Hematopoietic multipotent progenitor cell treated with erythropoietin and hydrocortisone succinate and interleukin-3 and kit ligand, for 17 days (in vitro differentiated cells): ENCODE results near the gene CRIP3.
"Not testable (repeated sequence)": the region's sequence is repeated elsewhere in the genome, so short reads cannot be mapped to it uniquely, and the experiment has no call there.

Source experiments
- DNase-seq: peaks from one replicate; pipeline ENCODE4 v3.0.0-alpha.2; 2015; ENCODE audit warnings: low spot score

The CRIP3 gene

GRCh38 chr6:43308101-43308989 lies at the start of gene CRIP3:
TSS of gene CRIP3 (minus strand) at chr6:43308826. CDS start at chr6:43308792, 34 bp downstream.
- DNase-seq = no peak

GRCh38 chr6:43355862-43356590 lies 47.4 kb upstream of the CRIP3 start:
- DNase-seq = no peak

- DNase-seq = not testable (repeated sequence)
Measured at GRCh38 chr6:43351951-43352350, 43.3 kb upstream of the CRIP3 start.

- DNase-seq = no peak
Measured at GRCh38 chr6:43347444-43347843, 38.8 kb upstream of the CRIP3 start.

- DNase-seq = no peak
Measured at GRCh38 chr6:43347021-43347420, 38.4 kb upstream of the CRIP3 start.

GRCh38 chr6:43346243-43346642 lies 37.6 kb upstream of the CRIP3 start:
- DNase-seq = not testable (repeated sequence)

- DNase-seq = no peak
Measured at GRCh38 chr6:43339168-43339567, 30.5 kb upstream of the CRIP3 start.

- no peak for DNase-seq
Measured at GRCh38 chr6:43338243-43338642, 29.6 kb upstream of the CRIP3 start.

GRCh38 chr6:43336382-43336781 lies 27.8 kb upstream of the CRIP3 start:
- DNase-seq = no peak

GRCh38 chr6:43335469-43335868 lies 26.8 kb upstream of the CRIP3 start:
- DNase-seq = no peak

GRCh38 chr6:43334466-43335095 lies 26.0 kb upstream of the CRIP3 start:
- peak; percentile 35 for DNase-seq

- DNase-seq = no peak
Measured at GRCh38 chr6:43331891-43332290, 23.3 kb upstream of the CRIP3 start.

- no peak for DNase-seq
Measured at GRCh38 chr6:43331470-43331869, 22.8 kb upstream of the CRIP3 start.

GRCh38 chr6:43328528-43328927 lies 19.9 kb upstream of the CRIP3 start:
- DNase-seq = no peak

- no peak for DNase-seq
Measured at GRCh38 chr6:43325876-43326275, 17.2 kb upstream of the CRIP3 start.

GRCh38 chr6:43318011-43318410 lies 9.4 kb upstream of the CRIP3 start:
- DNase-seq = no peak

- DNase-seq = no peak
Measured at GRCh38 chr6:43313813-43314212, 5.2 kb upstream of the CRIP3 start.

GRCh38 chr6:43311666-43312065 lies 3.0 kb upstream of the CRIP3 start:
- DNase-seq = no peak

- no peak for DNase-seq
Measured at GRCh38 chr6:43310624-43311023, 2.0 kb upstream of the CRIP3 start.

- no peak for DNase-seq
Measured at GRCh38 chr6:43310134-43310533, 1.5 kb upstream of the CRIP3 start.

GRCh38 chr6:43308990-43309477 lies 408 bp upstream of the CRIP3 start:
- no peak for DNase-seq

GRCh38 chr6:43307451-43308100 lies 1.1 kb downstream of the CRIP3 start:
- no peak for DNase-seq
